ENCODE results near the gene MAG.

GRCh38 chr19:35314031-35314430, 22.1 kb downstream of the MAG start:
- no peak for TF ChIP-seq CTCF (IDR thresholded peaks at IDR 0.05; ENCODE audit: insufficient read depth, low read length)
- TF ChIP-seq REST (IDR thresholded peaks at IDR 0.05; ENCODE audit: insufficient replicate concordance, low read depth): no peak
- TF ChIP-seq POLR2AphosphoS5 (IDR thresholded peaks at IDR 0.05; ENCODE audit: low read depth): no peak

Data from HL-60 (cell line).